Measurements from ENCODE around the gene MYO15B.
A peak's percentile ranks its signal among the peaks of the same experiment; 100 is the strongest.

The MYO15B gene

GRCh38 chr17:75652341-75652740 lies 64.7 kb downstream of the MYO15B start:
- FAIRE-seq (no peak), DNase-seq (ENCODE audit: insufficient read length, low spot score) (no peak)

DNA sequence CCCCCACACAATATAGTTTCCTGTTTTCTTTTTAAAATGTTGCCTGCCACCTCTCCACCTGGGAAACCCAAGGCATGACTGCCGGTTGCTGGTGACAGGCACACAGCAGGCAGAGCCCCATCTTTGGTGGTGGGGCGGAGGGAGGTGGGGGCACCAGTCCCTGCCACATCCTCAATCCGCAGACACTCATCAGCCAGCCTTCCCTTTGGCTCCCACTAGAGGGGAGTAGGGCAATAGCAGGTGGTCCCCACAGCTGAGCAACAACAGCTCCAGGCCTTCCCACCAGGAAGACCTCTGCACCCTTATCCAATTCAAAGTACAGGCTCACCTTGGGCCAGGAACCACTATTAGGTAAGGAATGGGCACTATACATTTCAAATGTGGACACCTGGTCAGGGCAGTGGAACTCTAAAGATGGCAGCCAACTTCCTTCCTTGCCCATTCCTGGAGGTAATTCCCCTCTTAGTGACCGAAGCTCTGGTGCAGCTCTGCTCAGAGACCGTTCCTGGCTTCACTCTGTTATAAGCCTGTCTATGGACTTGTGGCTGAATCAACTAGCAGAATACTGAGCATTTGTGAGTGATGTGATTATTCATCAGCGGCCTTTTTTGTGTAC lies 65.4 kb downstream of the MYO15B start:
- DNase-seq (ENCODE audit: insufficient read length, low spot score) (no peak), FAIRE-seq (peak; percentile 75)

DNA sequence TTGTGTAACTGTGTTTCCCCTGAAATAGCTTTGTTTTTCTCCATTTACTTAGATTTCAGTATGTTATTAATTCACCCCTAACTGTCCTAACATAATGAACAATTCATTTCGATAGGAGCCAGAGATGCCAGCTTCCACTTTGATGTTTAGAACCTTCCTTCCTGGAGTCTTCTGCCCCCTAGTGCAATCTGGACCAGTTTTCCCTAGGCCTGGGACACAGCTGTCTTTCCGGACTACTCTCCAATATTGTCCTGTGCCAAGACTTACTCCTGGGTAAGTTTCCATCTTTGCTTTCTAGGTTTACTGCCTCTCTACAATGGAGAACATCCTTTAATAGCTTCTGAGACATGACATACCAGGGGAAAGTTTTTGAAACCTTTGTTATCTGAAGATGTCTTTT lies 66.6 kb downstream of the MYO15B start:
- DNase-seq (ENCODE audit: insufficient read length, low spot score), result no peak
- no peak for FAIRE-seq

DNA sequence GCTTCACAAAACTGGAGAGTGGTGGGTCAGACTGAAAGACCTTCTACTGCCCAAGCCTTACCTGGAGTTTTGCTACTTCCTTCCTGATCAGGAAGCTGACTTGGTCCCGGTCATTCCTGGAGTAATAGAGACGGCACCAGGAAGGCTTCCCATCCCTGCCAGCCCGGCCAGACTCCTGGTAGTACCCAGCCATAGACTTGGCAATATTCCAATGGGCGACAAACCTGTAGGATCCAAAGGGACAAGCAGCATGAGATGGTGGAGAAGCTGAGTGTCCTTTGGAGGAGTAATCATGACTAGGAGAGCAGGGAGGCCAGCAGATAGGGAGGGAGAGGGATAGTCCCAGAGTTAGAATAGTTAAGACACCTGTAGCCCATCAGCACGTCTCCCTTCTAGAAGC lies 70.6 kb downstream of the MYO15B start:
- FAIRE-seq (no peak), DNase-seq (ENCODE audit: insufficient read length, low spot score) (no peak)

DNA sequence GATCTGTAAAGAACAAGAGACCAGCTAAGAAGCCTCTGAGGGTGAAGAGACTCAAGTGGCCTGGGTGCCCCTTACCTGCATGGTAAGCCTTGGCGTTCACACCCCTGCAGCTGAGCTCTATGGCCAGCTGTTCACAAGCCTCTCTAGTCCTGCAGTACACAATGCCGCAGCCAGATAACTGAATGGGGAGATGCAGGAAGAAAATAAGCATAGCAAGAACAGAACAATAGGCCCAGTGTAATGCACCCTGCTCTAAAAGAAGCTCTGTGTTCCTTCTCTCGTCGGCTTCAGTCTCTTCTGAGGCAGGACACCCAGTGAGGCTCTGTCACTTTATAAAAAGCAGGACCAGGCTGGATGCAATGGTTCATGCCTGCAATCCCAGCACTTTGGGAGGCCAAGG lies 73.9 kb downstream of the MYO15B start:
- DNase-seq (ENCODE audit: insufficient read length, low spot score) (no peak), FAIRE-seq (no peak)

GRCh38 chr17:75662511-75662910 lies 74.9 kb downstream of the MYO15B start:
- FAIRE-seq (no peak), DNase-seq (ENCODE audit: insufficient read length, low spot score) (no peak)

- DNase-seq (ENCODE audit: insufficient read length, low spot score) (no peak), FAIRE-seq (peak; percentile 92)
Measured at GRCh38 chr17:75664099-75664549, 76.5 kb downstream of the MYO15B start.

GRCh38 chr17:75665981-75666380 lies 78.4 kb downstream of the MYO15B start:
- DNase-seq (ENCODE audit: insufficient read length, low spot score) (no peak), FAIRE-seq (no peak)

DNA sequence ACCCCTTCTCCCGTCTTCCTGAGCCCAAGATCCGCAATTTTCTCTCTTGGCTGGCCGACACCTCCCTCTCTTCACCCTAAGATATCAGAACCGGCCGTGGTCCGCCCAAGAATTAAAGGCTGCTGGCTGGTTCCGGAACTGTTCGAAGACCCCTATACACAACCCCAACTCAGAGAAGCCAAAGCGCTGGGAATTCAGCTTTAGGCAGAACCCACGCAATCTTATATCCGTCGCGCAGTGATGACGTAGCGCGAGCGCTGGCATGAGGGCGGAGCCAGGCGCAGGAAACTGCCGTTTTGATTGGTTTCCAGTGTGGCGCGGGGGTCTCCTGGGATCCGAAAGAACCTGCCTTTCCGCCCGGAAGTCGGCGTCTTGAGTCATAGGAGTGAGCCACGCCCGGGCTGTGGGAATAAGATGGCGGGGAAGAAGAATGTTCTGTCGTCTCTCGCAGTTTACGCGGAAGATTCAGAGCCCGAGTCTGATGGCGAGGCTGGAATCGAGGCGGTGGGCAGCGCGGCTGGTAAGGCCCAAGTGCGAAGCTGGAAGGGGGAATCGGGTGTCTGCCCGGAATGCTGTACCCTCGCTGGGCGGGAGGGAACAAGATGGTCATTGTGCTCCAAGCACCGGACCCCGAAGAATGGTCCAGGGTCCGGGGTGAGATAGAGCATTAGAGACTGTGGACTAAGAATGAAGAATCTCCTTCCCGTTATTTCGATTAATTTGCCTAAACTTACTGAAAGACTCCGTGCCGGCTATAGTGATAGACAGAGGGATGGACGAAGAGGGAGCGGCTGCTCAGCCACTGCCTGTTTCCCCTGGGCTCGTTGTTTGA lies 79.6 kb downstream of the MYO15B start, which contains the start of the genes RECQL5 and SAP30BP:
Gene RECQL5, minus strand, starts transcription at position 196 of the 832 bp plus-strand sequence. CDS start 597 bp downstream, outside the sequence.
Gene SAP30BP, plus strand, starts transcription at position 380 of the 832 bp plus-strand sequence. Its CDS starts 35 bp downstream, at position 415.
- DNase-seq (ENCODE audit: insufficient read length, low spot score) (peak; percentile 73), FAIRE-seq (peak; percentile 99)

- FAIRE-seq, result no peak
- no peak for DNase-seq (ENCODE audit: insufficient read length, low spot score)
Measured at GRCh38 chr17:75667825-75668224, 80.2 kb downstream of the MYO15B start.

- no peak for FAIRE-seq
- no peak for DNase-seq (ENCODE audit: insufficient read length, low spot score)
Measured at GRCh38 chr17:75668489-75668888, 80.9 kb downstream of the MYO15B start.

GRCh38 chr17:75670868-75671267 lies 83.3 kb downstream of the MYO15B start:
- DNase-seq (ENCODE audit: insufficient read length, low spot score), result no peak
- no peak for FAIRE-seq

DNA sequence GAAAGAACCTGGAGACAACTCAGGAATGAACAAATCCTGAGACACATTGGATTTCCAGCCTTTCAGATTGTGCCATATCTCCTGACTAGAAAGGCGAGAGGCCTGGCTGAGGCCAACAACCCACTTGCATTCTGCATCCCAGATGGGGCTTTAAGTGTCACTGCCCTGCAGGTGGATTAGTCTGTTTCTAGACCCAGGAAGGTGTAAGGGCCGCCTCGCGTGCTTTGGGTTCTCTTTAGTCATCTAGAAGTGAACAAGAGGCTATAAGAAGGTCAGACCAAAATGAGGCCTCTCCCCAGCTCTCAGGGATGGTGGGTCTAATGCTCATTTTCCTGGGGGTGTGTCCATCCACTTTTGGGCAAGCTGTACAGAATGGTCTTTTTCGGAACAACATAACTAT lies 84.4 kb downstream of the MYO15B start:
- DNase-seq (ENCODE audit: insufficient read length, low spot score), result no peak
- FAIRE-seq, result no peak

- FAIRE-seq (no peak), DNase-seq (ENCODE audit: insufficient read length, low spot score) (no peak)
Measured at GRCh38 chr17:75673487-75673886, 85.9 kb downstream of the MYO15B start.
